MM.1S (cell line): ENCODE data around the gene SIDT1.
"Not testable (repeated sequence)": the region's sequence is repeated elsewhere in the genome, so short reads cannot be mapped to it uniquely, and the experiment has no call there.

Experiments used
- DNase-seq: peaks from one replicate; pipeline ENCODE4 v3.0.0-alpha.2; 2015
- H2AFZ ChIP-seq: fragments of 300-600 bp; sonication (generic); 2 replicates; pipeline ENCODE4 v1.6.0; 2016; ENCODE audit warnings: antibody characterized with exemption, low read length
- H3F3A ChIP-seq: fragments of 300-600 bp; sonication (generic); 2 replicates; pipeline ENCODE4 v1.6.1; 2016; ENCODE audit warnings: mild to moderate bottlenecking, antibody characterized with exemption, low read length, moderate library complexity, mixed read lengths; ENCODE audit not compliant: insufficient read depth
- H3K27ac ChIP-seq: fragments of 300-600 bp; sonication (generic); 2 replicates; pipeline ENCODE4 v1.5.1; 2016; ENCODE audit warnings: mild to moderate bottlenecking, low read length
- H3K27me3 ChIP-seq: fragments of 300-600 bp; sonication (generic); replicated peaks from 2 replicates; pipeline ENCODE4 v1.6.0; 2016; ENCODE audit warnings: low read length; ENCODE audit not compliant: insufficient read depth
- H3K36me3 ChIP-seq: fragments of 300-600 bp; sonication (generic); replicated peaks from 2 replicates; pipeline ENCODE4 v1.6.1; 2016; ENCODE audit warnings: mild to moderate bottlenecking, low read length, mixed read lengths; ENCODE audit not compliant: insufficient read depth
- H3K4me1 ChIP-seq: fragments of 300-600 bp; sonication (generic); 2 replicates; pipeline ENCODE4 v1.6.1; 2016; ENCODE audit warnings: low read length, mixed read lengths
- H3K4me2 ChIP-seq: fragments of 300-600 bp; sonication (generic); 2 replicates; pipeline ENCODE4 v1.6.0; 2016; ENCODE audit warnings: low read depth, low read length
- H3K4me3 ChIP-seq: fragments of 300-600 bp; sonication (generic); 2 replicates; pipeline ENCODE4 v1.5.1; 2016; ENCODE audit warnings: low read length, mixed read lengths
- H3K79me2 ChIP-seq: fragments of 300-600 bp; sonication (generic); 2 replicates; pipeline ENCODE4 v1.6.1; 2016; ENCODE audit warnings: mixed run types, low read length, mixed read lengths
- H3K9ac ChIP-seq: fragments of 300-600 bp; sonication (generic); 2 replicates; pipeline ENCODE4 v1.6.1; 2016; ENCODE audit warnings: low read length, mixed read lengths
- H3K9me2 ChIP-seq: fragments of 300-600 bp; sonication (generic); replicated peaks from 2 replicates; pipeline ENCODE4 v1.6.1; 2016; ENCODE audit warnings: mild to moderate bottlenecking, low read length, mixed read lengths; ENCODE audit not compliant: insufficient read depth
- H3K9me3 ChIP-seq: fragments of 300-600 bp; sonication (generic); replicated peaks from 2 replicates; pipeline ENCODE4 v1.6.1; 2016; ENCODE audit warnings: mild to moderate bottlenecking, low read length, mixed read lengths; ENCODE audit not compliant: insufficient read depth
- H4K20me1 ChIP-seq: fragments of 300-600 bp; sonication (generic); 2 replicates; pipeline ENCODE4 v1.6.1; 2016; ENCODE audit warnings: mild to moderate bottlenecking, low read length, moderate library complexity, mixed read lengths; ENCODE audit not compliant: insufficient read depth
- CTCF ChIP-seq: fragments of 300-600 bp; sonication (generic); IDR thresholded peaks from 2 replicates; pipeline ENCODE4 v1.5.1; 2016; ENCODE audit warnings: antibody characterized with exemption, low read length, mixed read lengths
- EZH2 ChIP-seq: fragments of 300-600 bp; sonication (generic); optimal IDR thresholded peaks from 2 replicates; pipeline ENCODE3; 2017; ENCODE audit warnings: low read depth, mild to moderate bottlenecking, antibody characterized with exemption, low read length, mixed read lengths
- EZH2phosphoT487 ChIP-seq: fragments of 300-600 bp; sonication (generic); IDR thresholded peaks from 2 replicates; pipeline ENCODE4 v1.6.1; 2018; ENCODE audit warnings: antibody characterized with exemption, low read length

SIDT1 gene

DNA sequence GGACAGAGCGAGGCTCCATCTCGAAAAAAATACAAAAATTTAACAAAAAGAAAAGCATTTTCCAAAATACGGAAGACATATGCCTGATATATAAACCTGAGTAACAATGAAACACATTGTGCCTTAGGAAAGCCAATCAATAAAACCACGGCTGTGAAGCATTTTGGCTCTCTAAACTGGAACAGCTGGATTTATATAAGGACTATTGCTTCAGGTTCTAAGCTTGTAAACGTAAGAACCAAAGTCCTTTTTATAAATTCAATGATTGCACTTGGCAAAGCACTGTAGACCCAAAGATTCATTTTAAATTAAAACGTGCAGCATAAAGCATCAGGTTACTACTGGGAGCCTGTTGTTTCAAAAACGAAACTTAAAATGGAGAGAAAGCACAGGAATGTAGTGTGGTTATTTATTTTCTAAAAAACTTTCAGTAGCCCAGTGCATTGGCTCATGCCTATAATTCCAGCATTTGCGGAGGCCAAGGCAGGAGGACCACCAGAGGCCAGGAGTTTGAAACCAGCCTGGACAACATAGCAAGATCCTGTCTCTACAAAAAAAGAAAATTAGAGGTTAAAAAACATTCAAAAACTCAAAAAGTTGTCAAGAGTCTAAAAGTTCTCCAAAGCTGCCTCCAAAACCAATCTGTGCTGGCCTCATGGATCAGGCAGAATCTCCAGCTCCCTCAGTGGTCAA lies 102.6 kb downstream of the SIDT1 start:
- Histone ChIP-seq H3K27me3 (no peaks in the 10 kb centered on the region), H4K20me1 (no peaks in the 10 kb centered on the region), H3K9me3 (no peaks in the 10 kb centered on the region), H3K9ac (no peak overlapping the region), H3K4me3 (no peak overlapping the region), H3K9me2 (no peaks in the 10 kb centered on the region), H3F3A (no peaks in the 10 kb centered on the region), H3K36me3 (no peaks in the 10 kb centered on the region), H3K27ac (no peak overlapping the region), H3K4me2 (no peak overlapping the region), H3K4me1 (peaks cover 13% of the 10 kb centered on the region), H3K79me2 (no peaks in the 10 kb centered on the region), H2AFZ (no peak overlapping the region)
- no peak for TF ChIP-seq CTCF
- TF ChIP-seq EZH2, result no peak
- TF ChIP-seq EZH2phosphoT487, result no peak
- DNase-seq, result no peak

- not testable (repeated sequence) for H3K9ac ChIP-seq, H3K9me2 ChIP-seq, H3K36me3 ChIP-seq, H2AFZ ChIP-seq, H3K9me3 ChIP-seq, H3K79me2 ChIP-seq, H3K27ac ChIP-seq, H3K4me3 ChIP-seq, H3F3A ChIP-seq, H3K27me3 ChIP-seq, H4K20me1 ChIP-seq, DNase-seq, H3K4me1 ChIP-seq, H3K4me2 ChIP-seq
Measured at GRCh38 chr3:113636034-113636433, 103.7 kb downstream of the SIDT1 start.

- no peaks in the 10 kb centered on the region for H3K79me2 ChIP-seq
- no peaks in the 10 kb centered on the region for H3F3A ChIP-seq
- no peak overlapping the region for H3K4me2 ChIP-seq
- H3K4me1 ChIP-seq, result peaks cover 3% of the 10 kb centered on the region; the same call in 1 of the 2 replicates
- no peak overlapping the region for H3K27ac ChIP-seq
- H3K9ac ChIP-seq, result no peak overlapping the region
- H3K9me2 ChIP-seq, result no peaks in the 10 kb centered on the region
- TF ChIP-seq EZH2 (no peak), EZH2phosphoT487 (no peak), CTCF (no peak)
- H4K20me1 ChIP-seq, result no peaks in the 10 kb centered on the region
- H3K4me3 ChIP-seq, result no peak overlapping the region
- H3K9me3 ChIP-seq, result no peaks in the 10 kb centered on the region
- H2AFZ ChIP-seq, result no peak overlapping the region
- no peaks in the 10 kb centered on the region for H3K27me3 ChIP-seq
- no peaks in the 10 kb centered on the region for H3K36me3 ChIP-seq
- no peak for DNase-seq
Measured at GRCh38 chr3:113637756-113638155, 105.4 kb downstream of the SIDT1 start.

DNA sequence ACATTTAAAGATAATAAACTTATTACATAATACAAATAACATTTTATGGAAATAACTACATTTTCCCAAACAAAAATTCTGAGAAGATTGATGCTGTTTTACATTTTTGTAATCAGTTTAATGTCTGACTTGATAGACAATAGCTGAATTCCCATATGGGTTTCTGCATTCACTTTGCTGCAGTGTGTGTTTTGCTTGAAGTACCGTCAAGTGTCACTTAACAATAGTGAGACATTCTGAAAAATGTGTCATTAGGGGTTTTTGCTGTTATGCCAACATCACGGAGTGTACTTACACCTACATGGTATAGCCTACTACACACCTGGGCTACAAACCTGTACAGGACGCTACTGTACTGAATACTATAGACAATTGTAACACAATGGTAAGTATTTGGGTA lies 106.6 kb downstream of the SIDT1 start:
- Histone ChIP-seq H3K9ac (no peak overlapping the region), H3K27me3 (no peaks in the 10 kb centered on the region), H3K9me3 (no peaks in the 10 kb centered on the region), H4K20me1 (no peaks in the 10 kb centered on the region), H3K4me1 (peaks cover 6% of the 10 kb centered on the region; the same call in 1 of the 2 replicates), H3K4me3 (no peak overlapping the region), H3K9me2 (no peaks in the 10 kb centered on the region), H3K36me3 (no peaks in the 10 kb centered on the region), H3K27ac (no peak overlapping the region), H3K4me2 (no peak overlapping the region), H2AFZ (no peak overlapping the region), H3F3A (no peaks in the 10 kb centered on the region), H3K79me2 (no peaks in the 10 kb centered on the region)
- no peak for DNase-seq
- TF ChIP-seq EZH2 (no peak), EZH2phosphoT487 (no peak), CTCF (no peak)
